Gastroesophageal sphincter (tissue), 4 donors: ENCODE data around the gene GSTA3. TPM values are rescaled to one million over a fixed set of nuclear protein-coding genes. Genes with fewer than 3 reads are reported as not detected.

Experiments
- ATAC-seq: fragments of 150-250 bp; one replicate; pipeline ENCODE4 v1.9.1; 2016; ENCODE audit warnings: mild to moderate bottlenecking, moderate library complexity
- H3K27ac ChIP-seq, 4 donors: fragments of 200-600 bp; sonication (generic) in 3 of 4; 1 replicate in 3 of 4; 2 replicates in 1 of 4; pipeline ENCODE4 v1.5.1; 2016 to 2019
- H3K27me3 ChIP-seq: fragments of 200-600 bp; sonication (generic); one replicate; pipeline ENCODE4 v1.5.1; 2019
- H3K36me3 ChIP-seq, 2 donors: fragments of 200-600 bp; sonication (generic); one replicate each; pipeline ENCODE4 v1.5.1; 2019; ENCODE audit warnings: control low read depth in 1 of 2
- H3K4me1 ChIP-seq, 3 donors: fragments of 200-600 bp; sonication (generic); 1 replicate in 2 of 3; 2 replicates in 1 of 3; pipeline ENCODE4 v1.5.1; 2016 to 2019; ENCODE audit warnings: control low read depth in 2 of 3
- H3K4me3 ChIP-seq, 2 donors: fragments of 200-600 bp; sonication (generic); one replicate each; pipeline ENCODE4 v1.5.1; 2019; ENCODE audit warnings: mild to moderate bottlenecking in 1 of 2, moderate library complexity in 1 of 2
- H3K9me3 ChIP-seq, 3 donors: fragments of 200-600 bp; sonication (generic); one replicate each; pipeline ENCODE4 v1.5.1; 2017 to 2019; ENCODE audit warnings: control low read depth in 2 of 3
- EP300 ChIP-seq: sonication (generic); formaldehyde crosslinking; IDR thresholded peaks from one replicate; pipeline ENCODE4 v1.6.1; 2017; ENCODE audit warnings: antibody characterized with exemption, mild to moderate bottlenecking
- POLR2A ChIP-seq, 2 donors: fragments of 450-650 bp; IDR thresholded peaks; one replicate each; pipeline ENCODE4 v1.6.1; 2017; ENCODE audit warnings: antibody characterized with exemption in 2 of 2, mild to moderate bottlenecking in 2 of 2, moderate library complexity in 1 of 2
- POLR2AphosphoS5 ChIP-seq: sonication (generic); formaldehyde crosslinking; IDR thresholded peaks from one replicate; pipeline ENCODE4 v1.6.1; 2017; ENCODE audit warnings: antibody characterized with exemption
- WGBS, 2 donors: methylation state at CpG; one replicate each; pipeline ENCODE4 v1.1.5; 2018; ENCODE audit warnings: low coverage in 1 of 2; 5-methylcytosine and 5-hydroxymethylcytosine counted together
- total RNA-seq, 4 donors: library from RNA; depleted of rRNA; stranded (reverse); fragments of >200 nt; gene quantifications; one replicate each; pipeline ENCODE4 v1.1.0, GENCODE V29; 2016
- TF ChIP-seq, protein P1 (sequence below), 4 experiments: fragments of 200-600 bp in 2 of 4; fragments of 450-650 bp in 2 of 4; sonication (generic) in 1 of 4; IDR thresholded peaks; one replicate each; pipeline ENCODE4 v1.5.1; 2017 to 2019; ENCODE audit warnings: antibody characterized with exemption in 4 of 4, mild to moderate bottlenecking in 2 of 4, moderate library complexity in 2 of 4

The GSTA3 gene
- total RNA-seq, 4 donors from 2014 or later, result not detected

DNA sequence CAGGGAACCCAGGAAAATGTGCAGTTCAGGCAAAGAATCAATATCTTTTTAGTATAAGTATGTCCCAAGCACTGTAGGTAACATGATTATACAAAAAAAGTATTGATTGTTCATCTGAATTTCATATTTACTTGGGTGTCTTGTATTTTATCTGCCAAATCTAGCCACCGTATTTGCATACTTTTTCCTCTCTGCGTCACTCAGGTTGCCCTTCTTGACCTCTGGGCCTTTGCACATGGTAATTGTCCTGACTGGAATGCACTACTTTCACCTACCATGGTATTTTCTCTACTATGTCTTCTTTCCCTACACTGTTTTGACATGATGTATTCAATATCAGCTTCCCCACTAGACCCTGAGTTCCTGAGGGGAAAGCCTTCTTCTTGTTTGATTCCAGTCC is 15.2 kb downstream of the GSTA3 start:
- Histone ChIP-seq H3K36me3 (no peaks in the 10 kb centered on the region), H3K9me3 (peaks cover 0 to 14% (median 0%) of the 10 kb centered on the region in 3 donors), H3K27me3 (no peaks in the 10 kb centered on the region), H3K4me1 (no peaks in the 10 kb centered on the region), H3K27ac (no peak overlapping the region), H3K4me3 (no peak overlapping the region)
- WGBS, 2 donors, result 63 to 86% methylated on average over 1 to 2 of the region's 2 CpGs
- ATAC-seq, result no peak
- no peak for TF ChIP-seq POLR2AphosphoS5
- TF ChIP-seq POLR2A (IDR thresholded peaks at IDR 0.05), result no peak
- no peak for TF ChIP-seq EP300
- TF ChIP-seq, protein P1, sequence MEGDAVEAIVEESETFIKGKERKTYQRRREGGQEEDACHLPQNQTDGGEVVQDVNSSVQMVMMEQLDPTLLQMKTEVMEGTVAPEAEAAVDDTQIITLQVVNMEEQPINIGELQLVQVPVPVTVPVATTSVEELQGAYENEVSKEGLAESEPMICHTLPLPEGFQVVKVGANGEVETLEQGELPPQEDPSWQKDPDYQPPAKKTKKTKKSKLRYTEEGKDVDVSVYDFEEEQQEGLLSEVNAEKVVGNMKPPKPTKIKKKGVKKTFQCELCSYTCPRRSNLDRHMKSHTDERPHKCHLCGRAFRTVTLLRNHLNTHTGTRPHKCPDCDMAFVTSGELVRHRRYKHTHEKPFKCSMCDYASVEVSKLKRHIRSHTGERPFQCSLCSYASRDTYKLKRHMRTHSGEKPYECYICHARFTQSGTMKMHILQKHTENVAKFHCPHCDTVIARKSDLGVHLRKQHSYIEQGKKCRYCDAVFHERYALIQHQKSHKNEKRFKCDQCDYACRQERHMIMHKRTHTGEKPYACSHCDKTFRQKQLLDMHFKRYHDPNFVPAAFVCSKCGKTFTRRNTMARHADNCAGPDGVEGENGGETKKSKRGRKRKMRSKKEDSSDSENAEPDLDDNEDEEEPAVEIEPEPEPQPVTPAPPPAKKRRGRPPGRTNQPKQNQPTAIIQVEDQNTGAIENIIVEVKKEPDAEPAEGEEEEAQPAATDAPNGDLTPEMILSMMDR (IDR thresholded peaks at IDR 0.05), result no peak

DNA sequence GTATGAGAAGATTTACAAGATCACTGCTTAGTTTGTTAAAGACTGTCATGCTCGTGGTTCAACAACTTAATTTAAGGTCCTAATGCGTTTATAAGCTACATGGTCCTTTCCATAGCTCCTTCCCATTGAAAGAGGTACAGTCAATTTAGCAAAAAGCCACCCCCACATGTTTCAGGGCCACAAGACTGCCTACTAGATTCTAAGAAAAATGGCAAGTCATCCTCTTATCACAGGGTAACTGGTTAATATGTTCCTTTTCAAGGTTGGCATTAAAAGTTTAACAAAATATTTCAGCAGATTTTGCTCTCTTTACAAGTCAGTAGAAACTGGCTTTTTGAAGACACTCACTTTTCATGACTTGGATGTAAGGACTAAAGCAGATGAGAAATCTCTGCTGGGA is 15.7 kb downstream of the GSTA3 start:
- TF ChIP-seq POLR2A (IDR thresholded peaks at IDR 0.05) (no peak), EP300 (no peak), POLR2AphosphoS5 (no peak)
- TF ChIP-seq, protein P1 (IDR thresholded peaks at IDR 0.05), result no peak
- Histone ChIP-seq H3K27me3 (no peaks in the 10 kb centered on the region), H3K4me3 (no peak overlapping the region), H3K36me3 (no peaks in the 10 kb centered on the region), H3K27ac (no peak overlapping the region), H3K4me1 (no peaks in the 10 kb centered on the region), H3K9me3 (peaks cover 0 to 14% (median 0%) of the 10 kb centered on the region in 3 donors)
- 68 to 82% methylated on average over 2 of the region's 2 CpGs for WGBS, 2 donors
- no peak for ATAC-seq

DNA sequence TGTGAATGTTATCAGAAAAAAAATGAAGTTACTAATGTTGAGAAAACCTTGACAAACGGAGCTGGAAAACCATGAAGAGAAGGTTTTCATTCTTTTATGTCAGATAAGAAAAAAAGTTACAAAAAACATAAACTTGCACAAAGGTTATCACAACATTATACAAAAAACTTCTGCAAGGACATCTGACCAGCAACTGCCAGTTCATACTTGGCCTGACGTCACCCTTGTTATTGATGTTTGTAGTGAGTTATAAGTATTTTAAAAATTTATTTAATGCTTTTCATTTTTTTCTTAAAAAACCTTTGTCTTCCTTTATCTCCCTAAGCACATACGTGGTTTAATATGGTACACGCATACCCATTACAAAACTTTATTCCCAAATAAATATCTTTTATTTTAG is 16.3 kb downstream of the GSTA3 start:
- WGBS, 2 donors, result 64% methylated on average over 2 to 4 of the region's 4 CpGs
- no peaks in the 10 kb centered on the region for H3K4me1 ChIP-seq
- no peak overlapping the region for H3K4me3 ChIP-seq
- no peak for ATAC-seq
- H3K9me3 ChIP-seq, result peaks cover 0 to 14% (median 0%) of the 10 kb centered on the region in 3 donors
- TF ChIP-seq, protein P1 (IDR thresholded peaks at IDR 0.05), result no peak
- TF ChIP-seq POLR2A (IDR thresholded peaks at IDR 0.05), result no peak
- no peak for TF ChIP-seq POLR2AphosphoS5
- TF ChIP-seq EP300, result no peak
- H3K27ac ChIP-seq, result no peak overlapping the region
- H3K27me3 ChIP-seq, result no peaks in the 10 kb centered on the region
- no peaks in the 10 kb centered on the region for H3K36me3 ChIP-seq

DNA sequence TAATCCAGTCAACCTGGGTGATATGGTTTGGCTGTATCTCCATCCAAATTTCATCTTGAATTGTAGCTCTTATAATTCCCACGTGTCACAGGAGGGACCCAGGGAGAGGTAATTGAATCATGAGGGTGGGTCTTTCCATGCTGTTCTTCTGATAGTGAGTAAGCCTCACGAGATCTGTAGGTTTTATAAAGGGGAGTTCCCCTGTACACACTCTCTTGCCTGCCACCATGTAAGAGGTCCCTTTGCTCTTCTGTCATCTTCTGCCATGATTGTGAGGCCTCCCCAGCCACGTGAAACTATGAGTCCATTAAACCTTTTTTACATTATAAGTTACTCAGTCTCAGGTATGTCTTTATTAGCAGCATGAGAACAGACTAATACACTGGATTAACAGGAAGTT is 19.5 kb downstream of the GSTA3 start:
- WGBS, 2 donors, result 77 to 100% methylated on average over 3 of the region's 3 CpGs
- no peaks in the 10 kb centered on the region for H3K4me1 ChIP-seq

DNA sequence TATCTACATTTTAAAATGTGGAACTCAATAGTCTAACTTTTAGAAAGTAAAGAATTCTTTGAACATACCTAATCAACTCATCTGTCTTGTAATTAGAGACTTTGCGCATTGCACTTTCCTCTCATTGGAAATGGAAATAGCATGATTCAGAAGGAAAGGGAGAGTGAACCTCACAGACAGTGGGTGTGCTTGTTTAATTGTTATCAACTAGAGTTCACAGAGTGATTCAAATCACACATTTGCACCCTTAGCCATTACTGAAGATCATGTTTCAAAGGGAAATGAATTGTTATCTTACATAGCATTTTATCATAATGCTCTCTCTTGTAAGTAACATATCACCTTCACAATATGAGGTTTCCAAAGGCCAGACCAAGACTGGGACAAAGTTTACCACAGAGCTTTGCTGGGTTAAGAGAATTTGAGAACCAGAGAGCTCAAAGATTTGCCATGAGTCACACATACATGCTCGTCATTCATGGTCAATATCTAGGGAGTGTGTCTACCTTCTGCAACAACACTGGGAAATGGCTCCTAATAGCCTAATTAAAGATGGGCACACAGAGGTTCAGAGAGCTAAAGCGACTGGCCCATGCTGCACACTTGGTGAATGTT is 21.5 kb downstream of the GSTA3 start:
- H3K4me1 ChIP-seq, result no peaks in the 10 kb centered on the region
- TF ChIP-seq POLR2AphosphoS5 (no peak), EP300 (no peak), POLR2A (IDR thresholded peaks at IDR 0.05) (no peak)
- TF ChIP-seq, protein P1 (IDR thresholded peaks at IDR 0.05), result no peak
- H3K9me3 ChIP-seq, result no peaks in the 10 kb centered on the region
- no peaks in the 10 kb centered on the region for H3K36me3 ChIP-seq
- WGBS, 2 donors, result 69 to 90% methylated on average over 3 of the region's 3 CpGs
- no peak for ATAC-seq
- H3K27ac ChIP-seq, result no peak overlapping the region
- no peak overlapping the region for H3K4me3 ChIP-seq
- no peaks in the 10 kb centered on the region for H3K27me3 ChIP-seq

More for the DNA sequence above, 19.5 kb downstream of the GSTA3 start:
- ATAC-seq, result no peak
- H3K36me3 ChIP-seq, result no peaks in the 10 kb centered on the region
- TF ChIP-seq, protein P1 (IDR thresholded peaks at IDR 0.05), result no peak
- no peak for TF ChIP-seq EP300
- no peak for TF ChIP-seq POLR2AphosphoS5
- no peak for TF ChIP-seq POLR2A (IDR thresholded peaks at IDR 0.05)
- no peak overlapping the region for H3K4me3 ChIP-seq
- H3K27ac ChIP-seq, result no peak overlapping the region
- H3K27me3 ChIP-seq, result no peaks in the 10 kb centered on the region
- H3K9me3 ChIP-seq, result no peaks in the 10 kb centered on the region
